ENCODE measurements around the gene GCLM.
"Not testable (repeated sequence)": the region's sequence is repeated elsewhere in the genome, so short reads cannot be mapped to it uniquely, and the experiment has no call there.

Gene GCLM

GRCh38 chr1:93850687-93851326 is 58.4 kb downstream of the GCLM start:
- peak overlapping the region; percentile 5 for H3K4me2 ChIP-seq (ENCODE audit: low read depth, low read length, poor library complexity, severe bottlenecking)
- not testable (repeated sequence) for H3K9me3 ChIP-seq (ENCODE audit: insufficient read depth, low read length); H3K27ac ChIP-seq (ENCODE audit: low read depth, low read length); H3K9ac ChIP-seq (ENCODE audit: low read length); H4K20me1 ChIP-seq (ENCODE audit: low read depth, low read length); H2AFZ ChIP-seq (ENCODE audit: low read depth, low read length, severe bottlenecking); H3K36me3 ChIP-seq (ENCODE audit: low read length); H3K27me3 ChIP-seq (ENCODE audit: low read length); H3F3A ChIP-seq (ENCODE audit: insufficient read depth); H3K9me2 ChIP-seq (replicated peaks; ENCODE audit: insufficient read depth, low read length); H3K4me3 ChIP-seq (ENCODE audit: insufficient read depth, low read length, poor library complexity, severe bottlenecking); H3K79me2 ChIP-seq (ENCODE audit: insufficient read depth, low read length)
- TF ChIP-seq CTCF (IDR thresholded peaks at IDR 0.05; ENCODE audit: insufficient read depth, low read length, poor library complexity, severe bottlenecking), result peak; percentile 38

- TF ChIP-seq EZH2phosphoT487 (conservative IDR thresholded peaks at IDR 0.05; ENCODE audit: low read length), result no peak
- TF ChIP-seq CTCF (IDR thresholded peaks at IDR 0.05; ENCODE audit: insufficient read depth, low read length, poor library complexity, severe bottlenecking), result no peak
- Histone ChIP-seq H3K27me3 (ENCODE audit: low read length) (no peaks in the 10 kb centered on the region), H3K36me3 (ENCODE audit: low read length) (no peaks in the 10 kb centered on the region), H3K27ac (ENCODE audit: low read depth, low read length) (no peak overlapping the region), H3K9me2 (replicated peaks; ENCODE audit: insufficient read depth, low read length) (no peaks in the 10 kb centered on the region), H3K4me3 (ENCODE audit: insufficient read depth, low read length, poor library complexity, severe bottlenecking) (no peak overlapping the region), H3K9ac (ENCODE audit: low read length) (peak overlapping the region; percentile 75; the same call in 1 of the 2 replicates), H3K4me2 (ENCODE audit: low read depth, low read length, poor library complexity, severe bottlenecking) (peak overlapping the region; percentile 96), H3K9me3 (ENCODE audit: insufficient read depth, low read length) (no peaks in the 10 kb centered on the region), H2AFZ (ENCODE audit: low read depth, low read length, severe bottlenecking) (peak overlapping the region; percentile 99), H3F3A (ENCODE audit: insufficient read depth) (no peaks in the 10 kb centered on the region), H3K79me2 (ENCODE audit: insufficient read depth, low read length) (no peaks in the 10 kb centered on the region), H4K20me1 (ENCODE audit: low read depth, low read length) (no peaks in the 10 kb centered on the region)
Observed at GRCh38 chr1:93848350-93848883, 60.8 kb downstream of the GCLM start.

DNA sequence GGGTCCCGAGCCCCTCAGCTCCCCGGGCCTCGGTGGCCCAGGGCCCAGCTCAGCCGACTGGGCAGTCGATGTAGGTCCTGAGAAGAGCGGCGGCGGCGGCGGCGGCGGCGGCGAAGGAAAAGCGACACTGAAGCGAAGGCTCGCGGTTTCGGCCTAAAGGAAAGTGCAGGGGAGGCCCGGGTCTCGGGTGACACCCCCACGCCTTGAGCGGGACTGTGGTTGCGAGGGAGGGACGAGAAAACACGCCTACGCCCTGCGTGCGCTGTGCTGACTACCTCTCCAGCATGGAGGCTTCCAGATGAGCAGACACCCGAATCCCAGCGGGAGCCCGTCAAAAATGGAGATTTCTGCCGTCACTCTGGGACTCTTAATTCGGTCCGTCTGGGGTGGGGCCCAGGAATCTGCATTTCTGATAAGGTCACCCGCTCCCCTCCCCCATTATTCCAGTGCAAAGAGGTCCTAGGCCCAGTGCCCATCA is 61.4 kb downstream of the GCLM start:
- peak overlapping the region; percentile 81 for H3K27ac ChIP-seq (ENCODE audit: low read depth, low read length)
- peak overlapping the region; percentile 99 for H2AFZ ChIP-seq (ENCODE audit: low read depth, low read length, severe bottlenecking)
- no peaks in the 10 kb centered on the region for H3F3A ChIP-seq (ENCODE audit: insufficient read depth)
- H3K4me3 ChIP-seq (ENCODE audit: insufficient read depth, low read length, poor library complexity, severe bottlenecking), result peak overlapping the region; percentile 66
- peak overlapping the region; percentile 96 for H3K4me2 ChIP-seq (ENCODE audit: low read depth, low read length, poor library complexity, severe bottlenecking)
- H4K20me1 ChIP-seq (ENCODE audit: low read depth, low read length), result no peaks in the 10 kb centered on the region
- no peaks in the 10 kb centered on the region for H3K9me2 ChIP-seq (replicated peaks; ENCODE audit: insufficient read depth, low read length)
- H3K36me3 ChIP-seq (ENCODE audit: low read length), result no peaks in the 10 kb centered on the region
- H3K9ac ChIP-seq (ENCODE audit: low read length), result peak overlapping the region; percentile 75
- no peaks in the 10 kb centered on the region for H3K9me3 ChIP-seq (ENCODE audit: insufficient read depth, low read length)
- H3K27me3 ChIP-seq (ENCODE audit: low read length), result no peaks in the 10 kb centered on the region
- TF ChIP-seq CTCF (IDR thresholded peaks at IDR 0.05; ENCODE audit: insufficient read depth, low read length, poor library complexity, severe bottlenecking) (no peak), EZH2phosphoT487 (conservative IDR thresholded peaks at IDR 0.05; ENCODE audit: low read length) (no peak)
- H3K79me2 ChIP-seq (ENCODE audit: insufficient read depth, low read length), result no peaks in the 10 kb centered on the region

Measured in SU-DHL-6 (cell line).